ENCODE measurements around the gene PPP1R1C. TPM values are rescaled to one million over a fixed set of nuclear protein-coding genes. Genes with fewer than 3 reads are reported as not detected.

Gene PPP1R1C
- total RNA-seq, 2 experiments from 2014 or later, result not detected

DNA sequence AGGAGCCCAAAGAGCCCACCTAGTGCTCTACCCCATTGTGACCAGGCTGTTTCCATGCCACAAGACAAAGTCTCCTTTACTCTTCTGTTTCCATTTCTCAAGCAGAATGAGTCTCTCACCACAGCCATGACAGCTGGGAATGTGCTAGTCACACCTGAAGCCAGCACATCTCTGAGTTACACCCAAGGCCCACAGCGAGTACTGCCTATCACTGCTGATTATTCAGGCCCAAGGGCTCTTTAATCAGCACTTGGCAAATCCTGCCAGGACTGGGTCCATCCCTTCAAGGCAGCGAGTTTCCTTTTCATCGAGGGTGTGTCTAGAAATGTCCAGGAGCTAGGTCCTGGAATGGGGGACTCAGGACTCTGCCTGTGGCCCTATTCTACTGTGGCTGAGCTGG is 14.6 kb upstream of the PPP1R1C start:
- Histone ChIP-seq H4K20me1 (ENCODE audit: insufficient read depth, low read length) (no peaks in the 10 kb centered on the region), H3K4me2 (ENCODE audit: low read length) (no peak overlapping the region), H3K27ac (ENCODE audit: low read depth, low read length, poor library complexity, severe bottlenecking) (no peak overlapping the region), H3K9me3 (ENCODE audit: low read length) (no peaks in the 10 kb centered on the region), H3K4me1 (ENCODE audit: insufficient read depth, low read length, poor library complexity, severe bottlenecking) (no peaks in the 10 kb centered on the region), H3K9me2 (ENCODE audit: insufficient read depth, low read length) (no peaks in the 10 kb centered on the region), H3K4me3 (ENCODE audit: low read depth, low read length, poor library complexity, severe bottlenecking) (no peak overlapping the region), H2AFZ (ENCODE audit: low read length) (no peak overlapping the region), H3K36me3 (ENCODE audit: insufficient read depth, low read length) (no peaks in the 10 kb centered on the region), H3K79me2 (ENCODE audit: insufficient read depth, low read depth, low read length) (no peaks in the 10 kb centered on the region)
- ChIA-PET CTCF (ENCODE audit: unreplicated experiment) (no interaction called here), POLR2A (no interaction called here)
- no peak for DNase-seq (ENCODE audit: low spot score)
- intact Hi-C loops (cut with micrococcal nuclease; ENCODE audit: unreplicated experiment), result no loop called here
- no TSS peak for BruUV-seq (replicated peaks)
- no peak for TF ChIP-seq EZH2phosphoT487 (IDR thresholded peaks at IDR 0.05; ENCODE audit: borderline replicate concordance, low read depth, low read length)
- TF ChIP-seq, protein P1, sequence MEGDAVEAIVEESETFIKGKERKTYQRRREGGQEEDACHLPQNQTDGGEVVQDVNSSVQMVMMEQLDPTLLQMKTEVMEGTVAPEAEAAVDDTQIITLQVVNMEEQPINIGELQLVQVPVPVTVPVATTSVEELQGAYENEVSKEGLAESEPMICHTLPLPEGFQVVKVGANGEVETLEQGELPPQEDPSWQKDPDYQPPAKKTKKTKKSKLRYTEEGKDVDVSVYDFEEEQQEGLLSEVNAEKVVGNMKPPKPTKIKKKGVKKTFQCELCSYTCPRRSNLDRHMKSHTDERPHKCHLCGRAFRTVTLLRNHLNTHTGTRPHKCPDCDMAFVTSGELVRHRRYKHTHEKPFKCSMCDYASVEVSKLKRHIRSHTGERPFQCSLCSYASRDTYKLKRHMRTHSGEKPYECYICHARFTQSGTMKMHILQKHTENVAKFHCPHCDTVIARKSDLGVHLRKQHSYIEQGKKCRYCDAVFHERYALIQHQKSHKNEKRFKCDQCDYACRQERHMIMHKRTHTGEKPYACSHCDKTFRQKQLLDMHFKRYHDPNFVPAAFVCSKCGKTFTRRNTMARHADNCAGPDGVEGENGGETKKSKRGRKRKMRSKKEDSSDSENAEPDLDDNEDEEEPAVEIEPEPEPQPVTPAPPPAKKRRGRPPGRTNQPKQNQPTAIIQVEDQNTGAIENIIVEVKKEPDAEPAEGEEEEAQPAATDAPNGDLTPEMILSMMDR (conservative IDR thresholded peaks at IDR 0.05; ENCODE audit: low read length), result no peak

DNA sequence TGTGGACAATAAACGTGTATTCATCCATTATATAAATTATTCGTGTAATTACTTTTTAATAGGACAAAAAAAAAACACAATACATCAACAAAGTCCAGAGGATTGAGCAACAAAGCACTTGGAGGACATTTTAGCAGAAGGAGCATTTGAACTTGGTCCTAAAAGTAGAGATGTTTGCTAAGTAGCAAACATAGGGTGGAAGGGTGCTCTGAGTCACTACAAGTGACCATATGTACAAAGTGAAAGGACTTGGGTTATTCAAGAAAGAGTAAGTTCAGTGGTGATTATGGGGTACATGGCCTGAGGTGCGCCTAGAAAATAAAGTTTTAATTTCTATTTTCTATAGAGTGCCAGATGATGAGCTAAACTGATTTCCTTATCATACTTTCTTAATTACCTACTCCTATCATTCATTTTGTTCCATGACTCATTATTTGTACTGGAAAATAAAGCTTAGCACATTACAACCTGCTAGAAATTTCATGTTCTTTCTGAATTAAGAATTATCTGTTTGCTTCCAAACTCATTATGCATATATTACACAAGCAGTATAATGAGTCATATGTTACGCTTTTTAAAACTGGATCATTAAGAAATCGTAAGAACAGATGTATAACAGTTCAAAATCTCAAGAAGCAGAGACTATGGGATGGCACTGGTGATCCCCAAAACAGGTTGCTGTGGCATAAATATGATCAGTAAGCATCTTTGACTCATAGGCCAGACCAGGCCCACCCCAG is 13.1 kb upstream of the PPP1R1C start:
- DNase-seq (ENCODE audit: low spot score), result no peak
- ChIA-PET POLR2A (no interaction called here), CTCF (ENCODE audit: unreplicated experiment) (no interaction called here)
- Histone ChIP-seq H3K4me3 (ENCODE audit: low read depth, low read length, poor library complexity, severe bottlenecking) (no peak overlapping the region), H3K27ac (ENCODE audit: low read depth, low read length, poor library complexity, severe bottlenecking) (no peak overlapping the region), H3K36me3 (ENCODE audit: insufficient read depth, low read length) (no peaks in the 10 kb centered on the region), H3K9me2 (ENCODE audit: insufficient read depth, low read length) (no peaks in the 10 kb centered on the region), H3K9me3 (ENCODE audit: low read length) (no peaks in the 10 kb centered on the region), H4K20me1 (ENCODE audit: insufficient read depth, low read length) (no peaks in the 10 kb centered on the region), H3K4me1 (ENCODE audit: insufficient read depth, low read length, poor library complexity, severe bottlenecking) (no peaks in the 10 kb centered on the region), H3K4me2 (ENCODE audit: low read length) (no peak overlapping the region), H3K79me2 (ENCODE audit: insufficient read depth, low read depth, low read length) (no peaks in the 10 kb centered on the region), H2AFZ (ENCODE audit: low read length) (no peak overlapping the region)
- intact Hi-C loops (cut with micrococcal nuclease; ENCODE audit: unreplicated experiment), result no loop called here
- no TSS peak for BruUV-seq (replicated peaks)
- TF ChIP-seq, protein P1 (conservative IDR thresholded peaks at IDR 0.05; ENCODE audit: low read length), result no peak
- no peak for TF ChIP-seq EZH2phosphoT487 (IDR thresholded peaks at IDR 0.05; ENCODE audit: borderline replicate concordance, low read depth, low read length)

DNA sequence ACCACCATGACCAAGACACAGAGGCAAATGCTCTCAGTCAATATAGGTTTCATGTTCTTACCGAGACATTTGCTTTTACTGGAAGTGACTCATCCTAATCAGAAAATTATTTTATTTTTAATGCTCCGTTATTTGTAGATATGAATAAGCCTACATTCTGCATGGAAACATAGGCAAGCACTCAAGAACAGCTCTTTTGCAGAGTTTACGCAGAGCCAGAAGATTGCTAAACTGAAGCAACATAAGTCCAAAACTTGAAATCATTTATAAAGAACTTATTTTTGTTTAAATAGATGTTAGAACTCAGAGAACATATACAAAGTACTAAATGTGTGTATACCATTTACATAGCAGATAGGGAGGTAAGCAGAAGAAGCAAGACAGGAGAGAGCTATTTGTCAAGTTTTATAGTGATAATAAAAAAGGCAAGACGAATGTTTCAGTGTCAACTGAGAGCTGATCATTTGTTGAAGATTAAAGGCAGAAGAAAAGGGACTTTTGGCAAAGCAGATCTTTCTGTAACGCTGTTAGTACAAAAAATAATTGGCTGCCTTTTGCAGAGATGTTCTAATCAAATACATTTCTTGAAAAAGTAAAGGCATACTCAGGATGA is 12.4 kb upstream of the PPP1R1C start:
- DNase-seq (ENCODE audit: low spot score), result no peak
- Histone ChIP-seq H3K4me1 (ENCODE audit: insufficient read depth, low read length, poor library complexity, severe bottlenecking) (no peaks in the 10 kb centered on the region), H3K9me3 (ENCODE audit: low read length) (no peaks in the 10 kb centered on the region), H4K20me1 (ENCODE audit: insufficient read depth, low read length) (no peaks in the 10 kb centered on the region), H3K36me3 (ENCODE audit: insufficient read depth, low read length) (no peaks in the 10 kb centered on the region), H3K27ac (ENCODE audit: low read depth, low read length, poor library complexity, severe bottlenecking) (no peak overlapping the region), H3K79me2 (ENCODE audit: insufficient read depth, low read depth, low read length) (no peaks in the 10 kb centered on the region), H3K4me3 (ENCODE audit: low read depth, low read length, poor library complexity, severe bottlenecking) (no peak overlapping the region), H3K9me2 (ENCODE audit: insufficient read depth, low read length) (no peaks in the 10 kb centered on the region), H2AFZ (ENCODE audit: low read length) (no peak overlapping the region), H3K4me2 (ENCODE audit: low read length) (no peak overlapping the region)
- TF ChIP-seq, protein P1 (conservative IDR thresholded peaks at IDR 0.05; ENCODE audit: low read length), result no peak
- TF ChIP-seq EZH2phosphoT487 (IDR thresholded peaks at IDR 0.05; ENCODE audit: borderline replicate concordance, low read depth, low read length), result no peak
- CTCF ChIA-PET (ENCODE audit: unreplicated experiment), result no interaction called here
- intact Hi-C loops (cut with micrococcal nuclease; ENCODE audit: unreplicated experiment), result no loop called here
- POLR2A ChIA-PET, result no interaction called here
- no TSS peak for BruUV-seq (replicated peaks)
